H9 (cell line): Measurements from ENCODE around the gene ZC3H18. TPM values are rescaled to one million over a fixed set of nuclear protein-coding genes. Genes with fewer than 3 reads are reported as not detected.

Source experiments
- DNase-seq: peaks from one replicate; pipeline ENCODE4 v3.0.0-alpha.2; 2017
- H2AFZ ChIP-seq: one replicate; pipeline ENCODE4 v1.6.1; 2013; ENCODE audit warnings: mild to moderate bottlenecking, low read length, control low read depth, moderate library complexity
- H2AK5ac ChIP-seq: 2 replicates; pipeline ENCODE4 v1.6.1; 2013; ENCODE audit warnings: low read length, control low read depth, mixed read lengths; ENCODE audit not compliant: insufficient read length
- H2BK120ac ChIP-seq: one replicate; pipeline ENCODE4 v1.6.1; 2013; ENCODE audit warnings: low read depth, mild to moderate bottlenecking, low read length, control low read depth, inconsistent platforms; ENCODE audit not compliant: poor library complexity, severe bottlenecking
- H2BK12ac ChIP-seq: 2 replicates; pipeline ENCODE4 v1.6.1; 2013; ENCODE audit warnings: low read length, control low read depth, mixed read lengths, low read depth; ENCODE audit not compliant: insufficient read length
- H2BK15ac ChIP-seq: 2 replicates; pipeline ENCODE4 v1.6.1; 2013; ENCODE audit warnings: low read depth, low read length, control low read depth
- H2BK20ac ChIP-seq: one replicate; pipeline ENCODE4 v1.6.1; 2013; ENCODE audit warnings: low read depth, mild to moderate bottlenecking, low read length, control low read depth, inconsistent platforms; ENCODE audit not compliant: poor library complexity, severe bottlenecking
- H2BK5ac ChIP-seq: 2 replicates; pipeline ENCODE4 v1.6.1; 2013; ENCODE audit warnings: low read length, control low read depth, mixed read lengths; ENCODE audit not compliant: insufficient read length
- H3K14ac ChIP-seq: 2 replicates; pipeline ENCODE4 v1.6.1; 2013; ENCODE audit warnings: low read length, control low read depth; ENCODE audit not compliant: insufficient read depth
- H3K18ac ChIP-seq: 2 replicates; pipeline ENCODE4 v1.6.1; 2013; ENCODE audit warnings: low read depth, mild to moderate bottlenecking, mixed read lengths, low read length, control low read depth; ENCODE audit not compliant: insufficient read length
- H3K23ac ChIP-seq: 2 replicates; pipeline ENCODE4 v1.6.1; 2013; ENCODE audit warnings: low read length, control low read depth, mixed read lengths, low read depth; ENCODE audit not compliant: insufficient read length
- H3K23me2 ChIP-seq: 2 replicates; pipeline ENCODE4 v1.6.1; 2013; ENCODE audit warnings: low read depth, mild to moderate bottlenecking, mixed read lengths, low read length, control low read depth; ENCODE audit not compliant: insufficient read length, poor library complexity, severe bottlenecking
- H3K27ac ChIP-seq: 2 replicates; pipeline ENCODE4 v1.5.1; 2013; ENCODE audit warnings: low read length, control low read depth, mixed read lengths, low read depth; ENCODE audit not compliant: insufficient read length
- H3K27me3 ChIP-seq: 2 replicates; pipeline ENCODE4 v1.6.1; 2013; ENCODE audit warnings: low read length, control low read depth, inconsistent platforms; ENCODE audit not compliant: insufficient read depth
- H3K4ac ChIP-seq: 2 replicates; pipeline ENCODE4 v1.6.1; 2013; ENCODE audit warnings: low read depth, mild to moderate bottlenecking, control low read depth, inconsistent platforms, low read length, moderate library complexity
- H3K4me1 ChIP-seq: 2 replicates; pipeline ENCODE4 v1.6.1; 2013; ENCODE audit warnings: low read length, control low read depth, inconsistent platforms; ENCODE audit not compliant: insufficient read depth
- H3K4me2 ChIP-seq: 2 replicates; pipeline ENCODE4 v1.6.1; 2013; ENCODE audit warnings: low read length, control low read depth, mixed read lengths; ENCODE audit not compliant: insufficient read length, insufficient read depth
- H3K56ac ChIP-seq: 2 replicates; pipeline ENCODE4 v1.6.1; 2013; ENCODE audit warnings: low read depth, mild to moderate bottlenecking, mixed read lengths, low read length, control low read depth; ENCODE audit not compliant: insufficient read length
- H3K79me1 ChIP-seq: 2 replicates; pipeline ENCODE4 v1.6.1; 2013; ENCODE audit warnings: low read depth, mild to moderate bottlenecking, moderate library complexity, low read length, control low read depth, inconsistent platforms; ENCODE audit not compliant: insufficient read depth, poor library complexity, severe bottlenecking
- H3K79me2 ChIP-seq: 2 replicates; pipeline ENCODE4 v1.6.1; 2013; ENCODE audit warnings: low read length, control low read depth, inconsistent platforms; ENCODE audit not compliant: insufficient read depth
- H3K9ac ChIP-seq: 2 replicates; pipeline ENCODE4 v1.6.1; 2013; ENCODE audit warnings: low read length, control low read depth, mixed read lengths; ENCODE audit not compliant: insufficient read length; ENCODE audit errors: extremely low read depth
- H3K9me3 ChIP-seq: one replicate; pipeline ENCODE4 v1.6.1; 2013; ENCODE audit warnings: low read depth, low read length, inconsistent platforms; ENCODE audit not compliant: control insufficient read depth
- H3T11ph ChIP-seq: one replicate; pipeline ENCODE4 v1.6.1; 2013; ENCODE audit warnings: mild to moderate bottlenecking, low read length, control low read depth, inconsistent platforms
- H4K20me1 ChIP-seq: one replicate; pipeline ENCODE4 v1.6.1; 2013; ENCODE audit not compliant: control insufficient read depth, insufficient read length, insufficient read depth
- H4K5ac ChIP-seq: 2 replicates; pipeline ENCODE4 v1.6.1; 2013; ENCODE audit warnings: low read depth, mild to moderate bottlenecking, mixed read lengths, low read length, control low read depth; ENCODE audit not compliant: insufficient read length
- H4K8ac ChIP-seq: replicated peaks from 2 replicates; pipeline ENCODE4 v1.6.1; 2013; ENCODE audit warnings: low read length, control low read depth, mixed read lengths, low read depth; ENCODE audit not compliant: insufficient read length
- H4K91ac ChIP-seq: 2 replicates; pipeline ENCODE4 v1.6.1; 2013; ENCODE audit warnings: low read depth, mild to moderate bottlenecking, moderate library complexity, mixed read lengths, low read length, control low read depth; ENCODE audit not compliant: insufficient read length
- H3K27ac Mint-ChIP-seq, 3 experiments: 2 replicates in 2 of 3; 3 replicates in 1 of 3; pipeline ENCODE4 v1.8.0; 2020 to 2021; ENCODE audit warnings: mixed read lengths in 3 of 3, mild to moderate bottlenecking in 1 of 3, moderate library complexity in 1 of 3
- H3K27me3 Mint-ChIP-seq: 2 replicates; pipeline ENCODE4 v1.8.0; 2021; ENCODE audit warnings: low read depth, mild to moderate bottlenecking, moderate library complexity, mixed read lengths
- H3K36me3 Mint-ChIP-seq, 3 experiments: 2 replicates in 2 of 3; 3 replicates in 1 of 3; pipeline ENCODE4 v1.8.0; 2020 to 2021; ENCODE audit warnings: low read depth in 3 of 3, mixed read lengths in 3 of 3; ENCODE audit not compliant: insufficient read depth in 1 of 3
- H3K4me1 Mint-ChIP-seq, 2 experiments: 2 replicates each; pipeline ENCODE4 v1.8.0; 2020; ENCODE audit warnings: mixed read lengths in 2 of 2
- H3K4me3 Mint-ChIP-seq, 2 experiments: 2 replicates in 1 of 2; 3 replicates in 1 of 2; pipeline ENCODE4 v1.8.0; 2020 to 2021; ENCODE audit warnings: mild to moderate bottlenecking in 2 of 2, mixed read lengths in 2 of 2, moderate library complexity in 1 of 2
- H3K9me3 Mint-ChIP-seq, 2 experiments: 2 replicates in 1 of 2; 3 replicates in 1 of 2; pipeline ENCODE4 v1.8.0; 2020; ENCODE audit warnings: mild to moderate bottlenecking in 2 of 2, mixed read lengths in 2 of 2, moderate library complexity in 1 of 2
- CTCF ChIP-seq: fragments of 200-600 bp; sonication (generic); conservative IDR thresholded peaks from 3 replicates; pipeline ENCODE4 v1.8.0; 2021; ENCODE audit warnings: antibody characterized with exemption, mild to moderate bottlenecking
- WGBS: extraction: QIAGEN DNeasy Blood & Tissue Kit; methylation state at CpG from one replicate; pipeline ENCODE4 v1.1.7; 2013; ENCODE audit warnings: missing lambda C conversion rate, low lambda C conversion rate, mixed read lengths; ENCODE audit not compliant: insufficient read length; ENCODE audit errors: extremely low coverage; 5-methylcytosine and 5-hydroxymethylcytosine counted together
- long read RNA-seq: library from polyadenylated mRNA; unstranded; transcript quantifications from one replicate; pipeline ENCODE4 v2.0.0, GENCODE V29; 2020
- total RNA-seq: library from RNA; stranded (reverse); gene quantifications from 2 replicates; pipeline ENCODE4 v1.2.1, GENCODE V29; 2021

The ZC3H18 gene
- 69.7 and 78.2 TPM in 2 replicates for total RNA-seq
- long read RNA-seq, transcript ZC3H18-201 (18 exons, 3,729 nt), result major isoform, 12 of 75 reads
- long read RNA-seq, partial matches to known transcripts, result 26 of 75 reads
- long read RNA-seq, other reads (novel, unspliced or antisense), result 32 of 75 reads

GRCh38 chr16:88569985-88570690, at the start of gene ZC3H18:
ZC3H18 (plus strand) TSS chr16:88570403; CDS start chr16:88577124, 6,721 bp downstream.
- peaks cover 19 to 20% of the 10 kb centered on the region in 2 experiments for H3K4me1 Mint-ChIP-seq
- peaks cover 4% of the 10 kb centered on the region for H3K79me1 ChIP-seq
- H4K5ac ChIP-seq, result no peak within 1 kb of the TSS
- H3K23ac ChIP-seq, result no peak within 1 kb of the TSS
- H3K27me3 Mint-ChIP-seq, result no peaks in the 10 kb centered on the region
- peaks cover 5 to 16% (median 16%) of the 10 kb centered on the region in 3 experiments; a peak in 5 of 7 replicates for H3K36me3 Mint-ChIP-seq
- H3K4ac ChIP-seq, result no peak within 1 kb of the TSS
- peaks cover 18% of the 10 kb centered on the region; the same call in 1 of the 2 replicates for H3K79me2 ChIP-seq
- no CpG with 5 or more reads among the region's 90 CpGs for WGBS
- H3K27me3 ChIP-seq, result no peaks in the 10 kb centered on the region
- no peak within 1 kb of the TSS for H4K8ac ChIP-seq
- TF ChIP-seq CTCF, result no peak
- H3K4me3 Mint-ChIP-seq, result peak within 1 kb of the TSS; percentile 88 to 92
- H3K27ac ChIP-seq, result no peak within 1 kb of the TSS
- no peak within 1 kb of the TSS for H2BK20ac ChIP-seq
- H3K18ac ChIP-seq, result peak within 1 kb of the TSS; percentile 99
- no peak within 1 kb of the TSS for H2BK120ac ChIP-seq
- no peak within 1 kb of the TSS for H2BK12ac ChIP-seq
- H3K4me2 ChIP-seq, result peak within 1 kb of the TSS; percentile 84
- peak within 1 kb of the TSS; percentile 66 to 92 (median 90); a peak in 6 of 7 replicates for H3K27ac Mint-ChIP-seq
- peak within 1 kb of the TSS; percentile 91 for H2BK5ac ChIP-seq
- no peak within 1 kb of the TSS for H2AK5ac ChIP-seq
- H3K4me1 ChIP-seq, result peaks cover 5% of the 10 kb centered on the region; the same call in 1 of the 2 replicates
- no peaks in the 10 kb centered on the region; a peak in 2 of 5 replicates for H3K9me3 Mint-ChIP-seq
- peak within 1 kb of the TSS; percentile 99 for H3K14ac ChIP-seq
- peak; percentile 94 for DNase-seq
- H2AFZ ChIP-seq, result no peak within 1 kb of the TSS
- H3K9me3 ChIP-seq, result no peaks in the 10 kb centered on the region
- no peak within 1 kb of the TSS for H2BK15ac ChIP-seq
- peaks cover 12% of the 10 kb centered on the region for H3K23me2 ChIP-seq
- H3T11ph ChIP-seq, result no peak within 1 kb of the TSS
- no peak within 1 kb of the TSS for H4K91ac ChIP-seq
- H4K20me1 ChIP-seq, result no peaks in the 10 kb centered on the region
- no peak within 1 kb of the TSS for H3K56ac ChIP-seq
- peak within 1 kb of the TSS; percentile 97 for H3K9ac ChIP-seq
